GM12878 (cell line): ENCODE results near the gene CCSER2. TPM values are rescaled to one million over a fixed set of nuclear protein-coding genes. Genes with fewer than 3 reads are reported as not detected.

ENCODE experiments used
- ATAC-seq: fragments of 200-7000 bp; cut with Tn5 transposase; 3 replicates; pipeline ENCODE4 v1.9.1; 2020; ENCODE audit warnings: mild to moderate bottlenecking, moderate library complexity
- BruUV-seq: library from RNA; stranded (reverse); fragments of 400-500 nt; replicated peaks from 2 replicates; lab custom pipeline; 2021; lab: Mats Ljungman, UMichigan
- CTCF ChIA-PET: fragments of 300-600 bp; sonication (Branson Sonifier 250); formaldehyde crosslinking; extraction: SDS; loops from one replicate; lab custom pipeline; 2021; ENCODE audit warnings: inconsistent platforms; lab: Yijun Ruan, JAX
- POLR2A ChIA-PET: fragments of 350-600 bp; formaldehyde crosslinking; extraction: SDS; loops from one replicate; lab custom pipeline; 2021; ENCODE audit warnings: inconsistent platforms; lab: Charles Lee
- RAD21 ChIA-PET: fragments of 300-600 bp; sonication (Branson Sonifier 250); formaldehyde crosslinking; loops from one replicate; lab custom pipeline; 2023; ENCODE audit warnings: antibody characterized with exemption; ENCODE audit not compliant: unreplicated experiment; lab: Charles Lee
- SMC1A ChIA-PET: fragments of 300-600 bp; sonication (Branson Sonifier 250); formaldehyde crosslinking; loops from one replicate; lab custom pipeline; 2023; ENCODE audit not compliant: unreplicated experiment, uncharacterized antibody; lab: Charles Lee
- DNase-seq: peaks from one replicate; pipeline ENCODE4 v3.0.0-alpha.2; 2011; ENCODE audit warnings: low read depth, low spot score
- FAIRE-seq: peaks from 3 replicates; lab custom pipeline; 2011; peaks lifted over from hg19 to GRCh38; lab: Jason Lieb, UNC
- H2AFZ ChIP-seq: 2 replicates; pipeline ENCODE4 v1.6.0; 2011; ENCODE audit warnings: low read depth, low read length, control low read depth; ENCODE audit not compliant: control insufficient read depth
- H3K27ac ChIP-seq: 2 replicates; pipeline ENCODE4 v1.5.1; 2011; ENCODE audit warnings: control low read depth; ENCODE audit not compliant: control insufficient read depth, insufficient read depth
- H3K27me3 ChIP-seq, 2 experiments: replicated peaks in 1 of 2; 2 replicates each; pipeline versions ENCODE4 v1.6.0 to v1.6.1; 2011; ENCODE audit warnings: low read length in 1 of 2; ENCODE audit not compliant: control insufficient read depth in 2 of 2, insufficient read depth in 2 of 2
- H3K36me3 ChIP-seq, 2 experiments: 2 replicates each; pipeline ENCODE4 v1.5.1; 2011; ENCODE audit warnings: low read length in 1 of 2; ENCODE audit not compliant: control insufficient read depth in 2 of 2, insufficient read depth in 2 of 2
- H3K4me1 ChIP-seq: 2 replicates; pipeline ENCODE4 v1.6.1; 2011; ENCODE audit warnings: mild to moderate bottlenecking, low read length, moderate library complexity, mixed read lengths; ENCODE audit not compliant: control insufficient read depth, insufficient read depth
- H3K4me2 ChIP-seq: 2 replicates; pipeline ENCODE4 v1.6.0; 2011; ENCODE audit warnings: control low read depth; ENCODE audit not compliant: control insufficient read depth, insufficient read depth
- H3K4me3 ChIP-seq: fragments of 200-600 bp; sonication (generic); 2 replicates; pipeline ENCODE4 v1.5.1; 2016
- H3K79me2 ChIP-seq: 2 replicates; pipeline ENCODE4 v1.6.0; 2011; ENCODE audit warnings: low read length; ENCODE audit not compliant: control insufficient read depth, insufficient read depth
- H3K9ac ChIP-seq: 2 replicates; pipeline ENCODE4 v1.8.0; 2011; ENCODE audit warnings: low read length, control low read depth, mixed read lengths; ENCODE audit not compliant: control insufficient read depth, insufficient read depth
- H3K9me3 ChIP-seq: replicated peaks from 3 replicates; pipeline ENCODE4 v1.5.1; 2011; ENCODE audit warnings: mild to moderate bottlenecking, low read length; ENCODE audit not compliant: control insufficient read depth, insufficient read depth
- H4K20me1 ChIP-seq: 2 replicates; pipeline ENCODE4 v1.6.0; 2011; ENCODE audit not compliant: control insufficient read depth, insufficient read depth
- CEBPB ChIP-seq, 2 experiments: fragments of 150-350 bp in 1 of 2; IDR thresholded peaks; 2 replicates each; pipeline ENCODE4 v1.6.1; 2012 to 2014; ENCODE audit warnings: low read depth in 2 of 2, low read length in 2 of 2, borderline replicate concordance in 1 of 2, inconsistent platforms in 1 of 2
- CHD2 ChIP-seq: IDR thresholded peaks from 2 replicates; pipeline ENCODE4 v1.6.1; 2011; ENCODE audit warnings: low read depth, low read length, improper control_type of control experiment, borderline replicate concordance
- FOXK2 ChIP-seq: fragments of 450-650 bp; IDR thresholded peaks from 2 replicates; pipeline ENCODE4 v1.6.1; 2017; ENCODE audit warnings: mild to moderate bottlenecking, moderate library complexity
- KAT2A ChIP-seq: conservative IDR thresholded peaks from 2 replicates; pipeline ENCODE4 v1.6.1; 2011; ENCODE audit warnings: low read depth, low read length; ENCODE audit not compliant: control insufficient read depth
- PAX8 ChIP-seq: fragments of 450-650 bp; IDR thresholded peaks from 2 replicates; pipeline ENCODE4 v1.6.1; 2017; ENCODE audit warnings: mild to moderate bottlenecking, moderate library complexity
- RELA ChIP-seq: fragments of 450-650 bp; IDR thresholded peaks from 2 replicates; pipeline ENCODE4 v1.8.0; 2014; ENCODE audit warnings: borderline replicate concordance; ENCODE audit not compliant: partially characterized antibody
- ZBED1 ChIP-seq: IDR thresholded peaks from 2 replicates; pipeline ENCODE4 v1.6.1; 2016; ENCODE audit warnings: borderline replicate concordance
- ZSCAN29 ChIP-seq: fragments of 450-650 bp; IDR thresholded peaks from 2 replicates; pipeline ENCODE4 v1.6.1; 2017; ENCODE audit warnings: mild to moderate bottlenecking, moderate library complexity
- WGBS: methylation state at CpG from one replicate; pipeline ENCODE4 v1.1.6; 2016; ENCODE audit warnings: low lambda C conversion rate; ENCODE audit not compliant: insufficient replicate concordance, insufficient coverage; ENCODE audit errors: missing lambda C conversion rate; 5-methylcytosine and 5-hydroxymethylcytosine counted together
- in situ Hi-C: fragments of 300-500 bp; cut with MboI; formaldehyde crosslinking; loops from 9 replicates; pipeline ENCODE4 v1.14.3; 2018; ENCODE audit warnings: mixed read lengths
- intact Hi-C: fragments of 100-400 bp; cut with micrococcal nuclease; formaldehyde crosslinking; loops from one replicate; pipeline ENCODE4 v1.14.2; 2022; ENCODE audit not compliant: unreplicated experiment
- polyA plus RNA-seq, 11 experiments: library from polyadenylated mRNA; depleted of rRNA in 4 of 11; unstranded in 6 of 11; stranded (reverse) in 5 of 11; fragments of >200 nt; fragmentation: Nextera tagmentation in 4 of 11; fragmentation: Illumina TruSeq in 1 of 11; extraction: Ambion mirVana in 4 of 11; extraction: Trizol in 1 of 11; gene quantifications; 1 replicate in 1 of 11; 2 replicates in 10 of 11; pipeline versions ENCODE4 v1.2.1 to v1.2.3, GENCODE V29; 2011 to 2016; ENCODE audit warnings: inconsistent platforms in 2 of 11, missing spikeins in 2 of 11, low read depth in 1 of 11
- total RNA-seq, 4 experiments: library from RNA; depleted of rRNA in 3 of 4; stranded (reverse); fragments of >200 nt in 3 of 4; fragmentation: Illumina TruSeq in 1 of 4; extraction: Trizol in 1 of 4; gene quantifications; 2 replicates each; pipeline versions ENCODE4 v1.2.1 to v1.2.3, GENCODE V29; 2013 to 2021
- TF ChIP-seq, protein P1 (sequence below): IDR thresholded peaks from 2 replicates; pipeline ENCODE4 v1.6.1; 2012; ENCODE audit warnings: mild to moderate bottlenecking, low read depth, low read length
- TF ChIP-seq, protein P2 (sequence below): fragments of 450-650 bp; IDR thresholded peaks from 2 replicates; pipeline ENCODE4 v1.6.1; 2017; ENCODE audit warnings: low read depth, mild to moderate bottlenecking, moderate library complexity
- TF ChIP-seq, protein P3 (sequence below): IDR thresholded peaks from 2 replicates; pipeline ENCODE4 v1.6.1; 2011; ENCODE audit warnings: borderline replicate concordance, low read depth, mild to moderate bottlenecking, moderate library complexity, low read length; ENCODE audit not compliant: insufficient read depth, poor library complexity, severe bottlenecking
- TF ChIP-seq, protein P4 (sequence below): fragments of 450-650 bp; formaldehyde crosslinking; IDR thresholded peaks from 2 replicates; pipeline ENCODE4 v1.4.0; 2020; ENCODE audit warnings: mild to moderate bottlenecking, moderate library complexity

CCSER2 gene
- total and polyA plus RNA-seq, 10 of the 15 experiments (the other 5 are each of a cell fraction or from before 2014, with no cell fraction given), result 4.7 to 18.8 (median 13.2) TPM

DNA sequence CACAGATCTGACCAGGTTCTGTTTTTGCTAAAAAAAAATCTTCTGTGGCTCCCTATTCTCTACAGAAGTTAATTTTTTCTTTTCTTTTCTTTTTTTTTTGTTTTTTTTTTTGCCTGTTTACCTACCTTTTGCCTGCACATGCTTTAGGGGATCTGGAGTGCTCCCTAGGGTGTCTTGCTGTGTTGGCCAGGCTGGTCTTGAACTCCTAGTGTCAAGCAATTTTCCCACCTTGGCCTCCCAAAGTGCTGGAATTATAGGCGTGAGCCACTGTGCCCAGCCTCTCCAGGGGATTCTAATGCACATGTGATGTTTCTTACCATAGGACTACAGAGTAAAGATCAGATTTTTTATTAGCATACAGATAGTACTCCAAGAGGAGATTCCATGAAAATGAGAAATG lies 10.6 kb downstream of the CCSER2 start:
- H3K36me3 ChIP-seq, result no peaks in the 10 kb centered on the region
- H2AFZ ChIP-seq, result no peak overlapping the region
- ChIA-PET CTCF (no interaction called here), SMC1A (interaction anchor here (1.4 kb wide), 1 partner anchor 11 kb away, joined by 3 read pairs; no protein-coding TSS in a partner anchor), POLR2A (no interaction called here), RAD21 (no interaction called here)
- H3K9me3 ChIP-seq, result no peaks in the 10 kb centered on the region
- no peak overlapping the region for H3K4me3 ChIP-seq
- H3K4me2 ChIP-seq, result no peak overlapping the region
- in situ Hi-C loops, result no loop called here
- 60% methylated on average over 1 of the region's 1 CpG for WGBS
- TF ChIP-seq CHD2 (no peak), RELA (no peak), ZBED1 (no peak), KAT2A (no peak), PAX8 (no peak), CEBPB (IDR thresholded peaks at IDR 0.05; ENCODE audit: borderline replicate concordance in 1 of 2, low read depth in 2 of 2, low read length in 2 of 2) (no peak), FOXK2 (no peak), ZSCAN29 (no peak)
- TF ChIP-seq, protein P1, sequence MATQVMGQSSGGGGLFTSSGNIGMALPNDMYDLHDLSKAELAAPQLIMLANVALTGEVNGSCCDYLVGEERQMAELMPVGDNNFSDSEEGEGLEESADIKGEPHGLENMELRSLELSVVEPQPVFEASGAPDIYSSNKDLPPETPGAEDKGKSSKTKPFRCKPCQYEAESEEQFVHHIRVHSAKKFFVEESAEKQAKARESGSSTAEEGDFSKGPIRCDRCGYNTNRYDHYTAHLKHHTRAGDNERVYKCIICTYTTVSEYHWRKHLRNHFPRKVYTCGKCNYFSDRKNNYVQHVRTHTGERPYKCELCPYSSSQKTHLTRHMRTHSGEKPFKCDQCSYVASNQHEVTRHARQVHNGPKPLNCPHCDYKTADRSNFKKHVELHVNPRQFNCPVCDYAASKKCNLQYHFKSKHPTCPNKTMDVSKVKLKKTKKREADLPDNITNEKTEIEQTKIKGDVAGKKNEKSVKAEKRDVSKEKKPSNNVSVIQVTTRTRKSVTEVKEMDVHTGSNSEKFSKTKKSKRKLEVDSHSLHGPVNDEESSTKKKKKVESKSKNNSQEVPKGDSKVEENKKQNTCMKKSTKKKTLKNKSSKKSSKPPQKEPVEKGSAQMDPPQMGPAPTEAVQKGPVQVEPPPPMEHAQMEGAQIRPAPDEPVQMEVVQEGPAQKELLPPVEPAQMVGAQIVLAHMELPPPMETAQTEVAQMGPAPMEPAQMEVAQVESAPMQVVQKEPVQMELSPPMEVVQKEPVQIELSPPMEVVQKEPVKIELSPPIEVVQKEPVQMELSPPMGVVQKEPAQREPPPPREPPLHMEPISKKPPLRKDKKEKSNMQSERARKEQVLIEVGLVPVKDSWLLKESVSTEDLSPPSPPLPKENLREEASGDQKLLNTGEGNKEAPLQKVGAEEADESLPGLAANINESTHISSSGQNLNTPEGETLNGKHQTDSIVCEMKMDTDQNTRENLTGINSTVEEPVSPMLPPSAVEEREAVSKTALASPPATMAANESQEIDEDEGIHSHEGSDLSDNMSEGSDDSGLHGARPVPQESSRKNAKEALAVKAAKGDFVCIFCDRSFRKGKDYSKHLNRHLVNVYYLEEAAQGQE, result no peak
- TF ChIP-seq, protein P2, sequence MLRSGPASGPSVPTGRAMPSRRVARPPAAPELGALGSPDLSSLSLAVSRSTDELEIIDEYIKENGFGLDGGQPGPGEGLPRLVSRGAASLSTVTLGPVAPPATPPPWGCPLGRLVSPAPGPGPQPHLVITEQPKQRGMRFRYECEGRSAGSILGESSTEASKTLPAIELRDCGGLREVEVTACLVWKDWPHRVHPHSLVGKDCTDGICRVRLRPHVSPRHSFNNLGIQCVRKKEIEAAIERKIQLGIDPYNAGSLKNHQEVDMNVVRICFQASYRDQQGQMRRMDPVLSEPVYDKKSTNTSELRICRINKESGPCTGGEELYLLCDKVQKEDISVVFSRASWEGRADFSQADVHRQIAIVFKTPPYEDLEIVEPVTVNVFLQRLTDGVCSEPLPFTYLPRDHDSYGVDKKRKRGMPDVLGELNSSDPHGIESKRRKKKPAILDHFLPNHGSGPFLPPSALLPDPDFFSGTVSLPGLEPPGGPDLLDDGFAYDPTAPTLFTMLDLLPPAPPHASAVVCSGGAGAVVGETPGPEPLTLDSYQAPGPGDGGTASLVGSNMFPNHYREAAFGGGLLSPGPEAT, result no peak
- TF ChIP-seq, protein P3, sequence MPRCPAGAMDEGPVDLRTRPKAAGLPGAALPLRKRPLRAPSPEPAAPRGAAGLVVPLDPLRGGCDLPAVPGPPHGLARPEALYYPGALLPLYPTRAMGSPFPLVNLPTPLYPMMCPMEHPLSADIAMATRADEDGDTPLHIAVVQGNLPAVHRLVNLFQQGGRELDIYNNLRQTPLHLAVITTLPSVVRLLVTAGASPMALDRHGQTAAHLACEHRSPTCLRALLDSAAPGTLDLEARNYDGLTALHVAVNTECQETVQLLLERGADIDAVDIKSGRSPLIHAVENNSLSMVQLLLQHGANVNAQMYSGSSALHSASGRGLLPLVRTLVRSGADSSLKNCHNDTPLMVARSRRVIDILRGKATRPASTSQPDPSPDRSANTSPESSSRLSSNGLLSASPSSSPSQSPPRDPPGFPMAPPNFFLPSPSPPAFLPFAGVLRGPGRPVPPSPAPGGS, result no peak
- TF ChIP-seq, protein P4, sequence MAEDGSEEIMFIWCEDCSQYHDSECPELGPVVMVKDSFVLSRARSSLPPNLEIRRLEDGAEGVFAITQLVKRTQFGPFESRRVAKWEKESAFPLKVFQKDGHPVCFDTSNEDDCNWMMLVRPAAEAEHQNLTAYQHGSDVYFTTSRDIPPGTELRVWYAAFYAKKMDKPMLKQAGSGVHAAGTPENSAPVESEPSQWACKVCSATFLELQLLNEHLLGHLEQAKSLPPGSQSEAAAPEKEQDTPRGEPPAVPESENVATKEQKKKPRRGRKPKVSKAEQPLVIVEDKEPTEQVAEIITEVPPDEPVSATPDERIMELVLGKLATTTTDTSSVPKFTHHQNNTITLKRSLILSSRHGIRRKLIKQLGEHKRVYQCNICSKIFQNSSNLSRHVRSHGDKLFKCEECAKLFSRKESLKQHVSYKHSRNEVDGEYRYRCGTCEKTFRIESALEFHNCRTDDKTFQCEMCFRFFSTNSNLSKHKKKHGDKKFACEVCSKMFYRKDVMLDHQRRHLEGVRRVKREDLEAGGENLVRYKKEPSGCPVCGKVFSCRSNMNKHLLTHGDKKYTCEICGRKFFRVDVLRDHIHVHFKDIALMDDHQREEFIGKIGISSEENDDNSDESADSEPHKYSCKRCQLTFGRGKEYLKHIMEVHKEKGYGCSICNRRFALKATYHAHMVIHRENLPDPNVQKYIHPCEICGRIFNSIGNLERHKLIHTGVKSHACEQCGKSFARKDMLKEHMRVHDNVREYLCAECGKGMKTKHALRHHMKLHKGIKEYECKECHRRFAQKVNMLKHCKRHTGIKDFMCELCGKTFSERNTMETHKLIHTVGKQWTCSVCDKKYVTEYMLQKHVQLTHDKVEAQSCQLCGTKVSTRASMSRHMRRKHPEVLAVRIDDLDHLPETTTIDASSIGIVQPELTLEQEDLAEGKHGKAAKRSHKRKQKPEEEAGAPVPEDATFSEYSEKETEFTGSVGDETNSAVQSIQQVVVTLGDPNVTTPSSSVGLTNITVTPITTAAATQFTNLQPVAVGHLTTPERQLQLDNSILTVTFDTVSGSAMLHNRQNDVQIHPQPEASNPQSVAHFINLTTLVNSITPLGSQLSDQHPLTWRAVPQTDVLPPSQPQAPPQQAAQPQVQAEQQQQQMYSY (CRISPR knock-in tag), result no peak
- BruUV-seq, result no TSS peak
- intact Hi-C loops, result no loop called here
- peaks cover 6% of the 10 kb centered on the region; the same call in 1 of the 2 replicates for H3K79me2 ChIP-seq
- H3K27me3 ChIP-seq, result no peaks in the 10 kb centered on the region
- ATAC-seq, result no peak
- DNase-seq, result no peak
- peaks cover under 1% of the 10 kb centered on the region for H3K4me1 ChIP-seq
- no peaks in the 10 kb centered on the region for H4K20me1 ChIP-seq
- no peak for FAIRE-seq
- no peak overlapping the region for H3K27ac ChIP-seq
- H3K9ac ChIP-seq, result no peak overlapping the region
